ENCODE results near the gene VAMP2.

The VAMP2 gene

GRCh38 chr17:8126491-8127066, 36.2 kb downstream of the VAMP2 start:
- no peaks in the 10 kb centered on the region for H3K27me3 ChIP-seq (ENCODE audit: insufficient read depth, low read length)
- H3K36me3 ChIP-seq (ENCODE audit: insufficient read depth, low read length) = no peaks in the 10 kb centered on the region
- no peaks in the 10 kb centered on the region for H3K79me2 ChIP-seq (ENCODE audit: control insufficient read depth, insufficient read depth, low read length, unreplicated experiment)
- H3K4me3 ChIP-seq (ENCODE audit: low read depth, low read length) = peak overlapping the region; percentile 80
- H3K4me1 ChIP-seq (ENCODE audit: control insufficient read depth, insufficient read depth, low read length, unreplicated experiment) = peaks cover 7% of the 10 kb centered on the region
- peak overlapping the region; percentile 96 for H2AFZ ChIP-seq (ENCODE audit: low read length, unreplicated experiment)
- no peak overlapping the region for H3K27ac ChIP-seq (ENCODE audit: low read depth, low read length)

DNA sequence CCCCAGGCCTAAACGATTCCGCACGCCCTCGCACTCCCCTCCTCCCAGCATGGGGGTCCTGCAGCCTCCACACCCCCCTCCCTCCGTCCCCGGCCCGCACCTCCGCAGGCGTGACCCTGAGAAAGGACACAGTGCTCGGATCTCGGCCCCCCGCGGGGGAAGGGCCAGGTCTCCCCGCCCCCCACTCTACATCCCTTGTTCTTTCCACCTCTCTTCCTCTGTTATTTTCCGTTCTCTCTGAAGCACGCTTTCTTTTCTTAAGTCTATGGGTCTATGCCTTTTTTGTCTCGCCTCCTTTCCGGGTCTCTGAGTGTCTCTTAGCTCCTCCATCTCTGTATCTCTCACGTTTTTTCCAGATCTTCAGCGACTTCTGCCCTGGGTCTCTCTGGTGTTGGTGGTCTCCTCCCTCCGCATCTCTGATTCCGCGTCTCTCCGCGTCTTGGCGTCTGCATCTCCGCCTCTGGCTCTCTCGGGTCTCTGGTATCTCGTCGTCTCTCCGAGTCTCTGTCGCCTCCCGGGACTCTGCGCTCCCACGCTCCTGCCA, 36.7 kb downstream of the VAMP2 start:
- Histone ChIP-seq H3K36me3 (ENCODE audit: insufficient read depth, low read length) (no peaks in the 10 kb centered on the region), H3K27ac (ENCODE audit: low read depth, low read length) (no peak overlapping the region), H3K4me1 (ENCODE audit: control insufficient read depth, insufficient read depth, low read length, unreplicated experiment) (peaks cover 7% of the 10 kb centered on the region), H2AFZ (ENCODE audit: low read length, unreplicated experiment) (peak overlapping the region; percentile 92), H3K27me3 (ENCODE audit: insufficient read depth, low read length) (no peaks in the 10 kb centered on the region), H3K4me3 (ENCODE audit: low read depth, low read length) (peak overlapping the region; percentile 80), H3K79me2 (ENCODE audit: control insufficient read depth, insufficient read depth, low read length, unreplicated experiment) (no peaks in the 10 kb centered on the region)

GRCh38 chr17:8125154-8125946, 37.4 kb downstream of the VAMP2 start:
- no peaks in the 10 kb centered on the region for H3K79me2 ChIP-seq (ENCODE audit: control insufficient read depth, insufficient read depth, low read length, unreplicated experiment)
- peaks cover 7% of the 10 kb centered on the region for H3K4me1 ChIP-seq (ENCODE audit: control insufficient read depth, insufficient read depth, low read length, unreplicated experiment)
- H3K4me3 ChIP-seq (ENCODE audit: low read depth, low read length) = peak overlapping the region; percentile 80
- H3K36me3 ChIP-seq (ENCODE audit: insufficient read depth, low read length) = no peaks in the 10 kb centered on the region
- H2AFZ ChIP-seq (ENCODE audit: low read length, unreplicated experiment) = peak overlapping the region; percentile 14
- H3K27me3 ChIP-seq (ENCODE audit: insufficient read depth, low read length) = no peaks in the 10 kb centered on the region
- no peak overlapping the region for H3K27ac ChIP-seq (ENCODE audit: low read depth, low read length)

- Histone ChIP-seq H3K27me3 (ENCODE audit: insufficient read depth, low read length) (no peaks in the 10 kb centered on the region), H3K36me3 (ENCODE audit: insufficient read depth, low read length) (no peaks in the 10 kb centered on the region), H2AFZ (ENCODE audit: low read length, unreplicated experiment) (peak overlapping the region; percentile 26), H3K79me2 (ENCODE audit: control insufficient read depth, insufficient read depth, low read length, unreplicated experiment) (no peaks in the 10 kb centered on the region), H3K27ac (ENCODE audit: low read depth, low read length) (no peak overlapping the region), H3K4me3 (ENCODE audit: low read depth, low read length) (peak overlapping the region; percentile 80), H3K4me1 (ENCODE audit: control insufficient read depth, insufficient read depth, low read length, unreplicated experiment) (peaks cover 7% of the 10 kb centered on the region)
These were observed 38.2 kb downstream of the VAMP2 start for GRCh38 chr17:8124350-8125153.

DNA sequence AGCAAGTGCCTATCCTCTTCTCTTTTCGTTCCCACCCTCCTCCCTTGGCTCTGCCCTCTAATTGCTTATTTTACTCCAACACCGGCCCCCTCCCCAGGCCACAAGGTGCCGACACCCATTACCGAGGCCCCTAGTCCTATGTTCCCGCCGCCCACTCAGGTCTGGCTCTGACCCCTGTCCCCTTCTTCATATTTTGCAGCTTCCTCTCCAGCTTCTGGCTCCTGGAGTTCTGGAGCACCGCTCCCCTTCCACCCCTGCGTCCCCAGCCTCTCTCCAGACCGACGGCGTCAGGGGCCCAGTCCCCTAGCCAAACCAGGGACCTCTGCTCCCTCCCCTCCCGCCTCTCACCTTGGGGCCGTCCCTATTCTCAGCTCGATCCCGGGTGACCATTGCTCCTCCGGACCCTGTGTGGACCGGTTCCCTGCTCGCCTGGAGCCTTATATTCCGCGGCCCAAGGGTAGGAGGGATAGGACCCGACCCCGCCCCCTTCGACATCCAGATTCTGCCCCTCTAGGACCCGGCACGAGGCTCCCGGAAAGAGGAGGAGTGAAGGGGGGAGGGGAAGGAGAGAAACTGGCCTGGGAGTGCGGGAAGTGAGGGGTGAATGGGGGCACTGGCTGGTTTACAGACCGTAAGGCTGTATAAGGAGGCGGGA, 38.9 kb downstream of the VAMP2 start, which contains the start of gene HES7:
Gene HES7, minus strand, starts transcription at position 412 of the 655 bp plus-strand sequence. Its CDS starts 22 bp downstream, at position 390.
- Histone ChIP-seq H3K4me1 (ENCODE audit: control insufficient read depth, insufficient read depth, low read length, unreplicated experiment) (peaks cover 7% of the 10 kb centered on the region), H3K79me2 (ENCODE audit: control insufficient read depth, insufficient read depth, low read length, unreplicated experiment) (no peaks in the 10 kb centered on the region), H2AFZ (ENCODE audit: low read length, unreplicated experiment) (peak within 1 kb of the TSS; percentile 46), H3K36me3 (ENCODE audit: insufficient read depth, low read length) (no peaks in the 10 kb centered on the region), H3K27ac (ENCODE audit: low read depth, low read length) (peak within 1 kb of the TSS; percentile 1; the same call in 1 of the 2 replicates), H3K27me3 (ENCODE audit: insufficient read depth, low read length) (no peaks in the 10 kb centered on the region), H3K4me3 (ENCODE audit: low read depth, low read length) (peak within 1 kb of the TSS; percentile 80)

DNA sequence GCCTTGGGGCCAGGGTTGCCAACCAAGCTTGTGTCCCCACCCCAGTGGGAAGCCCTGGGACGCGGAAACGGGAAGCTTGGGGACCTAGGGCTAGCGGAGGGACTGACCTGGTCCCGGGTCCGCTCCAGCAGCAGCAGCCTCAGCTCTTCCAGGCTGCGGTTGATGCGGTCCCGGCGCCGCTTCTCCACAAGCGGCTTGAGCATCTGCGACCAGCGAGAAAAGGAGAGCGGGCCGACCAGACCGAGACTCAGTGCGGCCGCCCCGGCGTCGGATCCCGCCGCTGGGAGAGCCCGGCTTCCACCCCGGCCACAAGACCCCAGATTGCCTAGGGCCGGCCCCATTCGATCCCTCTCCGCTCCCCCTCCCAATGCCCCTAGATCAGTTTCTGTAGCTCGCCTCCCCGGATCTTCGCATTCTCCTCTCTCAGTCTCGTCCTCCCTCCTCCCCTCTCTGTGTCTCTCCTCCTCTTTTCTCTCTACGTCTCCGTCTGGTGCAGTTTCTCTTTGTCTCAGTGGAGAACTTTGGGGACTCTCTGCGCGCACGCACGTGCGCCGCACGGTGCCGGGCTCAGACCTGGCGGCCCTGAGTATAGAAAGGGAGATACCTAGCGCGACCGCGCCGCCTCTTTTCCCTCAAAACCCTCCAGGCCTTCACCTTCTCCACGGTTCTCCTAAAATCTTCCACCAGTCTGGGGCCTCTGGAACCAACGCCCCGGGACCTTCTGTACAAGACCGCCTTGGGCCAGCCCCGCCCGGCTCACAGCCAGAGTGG, 39.6 kb downstream of the VAMP2 start:
- no peaks in the 10 kb centered on the region for H3K79me2 ChIP-seq (ENCODE audit: control insufficient read depth, insufficient read depth, low read length, unreplicated experiment)
- peak overlapping the region; percentile 80 for H3K4me3 ChIP-seq (ENCODE audit: low read depth, low read length)
- no peaks in the 10 kb centered on the region for H3K27me3 ChIP-seq (ENCODE audit: insufficient read depth, low read length)
- H3K36me3 ChIP-seq (ENCODE audit: insufficient read depth, low read length) = no peaks in the 10 kb centered on the region
- H3K27ac ChIP-seq (ENCODE audit: low read depth, low read length) = peak overlapping the region; percentile 1; the same call in 1 of the 2 replicates
- H2AFZ ChIP-seq (ENCODE audit: low read length, unreplicated experiment) = peak overlapping the region; percentile 77
- H3K4me1 ChIP-seq (ENCODE audit: control insufficient read depth, insufficient read depth, low read length, unreplicated experiment) = peaks cover 12% of the 10 kb centered on the region

GRCh38 chr17:8122422-8122923, 40.3 kb downstream of the VAMP2 start:
- Histone ChIP-seq H2AFZ (ENCODE audit: low read length, unreplicated experiment) (peak overlapping the region; percentile 77), H3K27ac (ENCODE audit: low read depth, low read length) (peak overlapping the region; percentile 1; the same call in 1 of the 2 replicates), H3K36me3 (ENCODE audit: insufficient read depth, low read length) (no peaks in the 10 kb centered on the region), H3K79me2 (ENCODE audit: control insufficient read depth, insufficient read depth, low read length, unreplicated experiment) (no peaks in the 10 kb centered on the region), H3K27me3 (ENCODE audit: insufficient read depth, low read length) (no peaks in the 10 kb centered on the region), H3K4me1 (ENCODE audit: control insufficient read depth, insufficient read depth, low read length, unreplicated experiment) (peaks cover 12% of the 10 kb centered on the region), H3K4me3 (ENCODE audit: low read depth, low read length) (peak overlapping the region; percentile 80)

DNA sequence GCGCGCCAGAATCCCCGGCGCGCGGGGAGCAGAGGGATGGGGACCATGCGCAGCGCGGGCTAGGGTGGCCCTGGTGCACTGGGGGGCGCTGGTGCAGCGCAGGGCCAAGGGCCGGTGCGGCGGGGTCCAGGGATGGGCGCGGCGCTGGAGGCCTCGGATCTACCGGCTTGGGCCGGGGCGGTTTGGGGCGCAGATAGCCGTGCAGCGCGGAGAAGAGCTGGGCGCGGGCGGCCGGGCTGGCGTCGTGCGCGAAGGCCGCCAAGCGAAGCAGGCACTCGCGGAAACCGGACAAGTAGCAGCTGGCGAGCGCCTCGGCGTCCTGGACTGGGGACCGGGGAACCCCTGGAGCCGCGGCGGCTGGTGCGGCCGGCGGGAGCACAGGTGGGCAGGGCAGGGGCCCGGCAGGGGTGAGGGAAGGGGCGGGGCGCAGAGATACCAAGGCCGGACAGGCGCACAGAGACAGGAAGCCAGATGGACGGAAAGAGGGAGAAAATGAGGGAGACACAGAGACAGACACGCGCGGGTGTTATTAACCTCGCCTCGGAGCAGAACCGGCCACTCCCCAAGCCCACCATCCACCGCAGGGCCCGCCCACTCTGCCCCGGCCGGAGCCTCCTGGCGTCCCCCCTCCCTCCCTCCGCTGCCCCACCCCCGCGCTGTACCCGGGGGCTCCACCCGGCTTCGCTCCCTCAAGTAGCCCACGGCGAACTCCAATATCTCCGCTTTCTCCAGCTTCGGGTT, 40.9 kb downstream of the VAMP2 start:
- no peaks in the 10 kb centered on the region for H3K27me3 ChIP-seq (ENCODE audit: insufficient read depth, low read length)
- H3K79me2 ChIP-seq (ENCODE audit: control insufficient read depth, insufficient read depth, low read length, unreplicated experiment) = no peaks in the 10 kb centered on the region
- H3K4me1 ChIP-seq (ENCODE audit: control insufficient read depth, insufficient read depth, low read length, unreplicated experiment) = peaks cover 12% of the 10 kb centered on the region

DNA sequence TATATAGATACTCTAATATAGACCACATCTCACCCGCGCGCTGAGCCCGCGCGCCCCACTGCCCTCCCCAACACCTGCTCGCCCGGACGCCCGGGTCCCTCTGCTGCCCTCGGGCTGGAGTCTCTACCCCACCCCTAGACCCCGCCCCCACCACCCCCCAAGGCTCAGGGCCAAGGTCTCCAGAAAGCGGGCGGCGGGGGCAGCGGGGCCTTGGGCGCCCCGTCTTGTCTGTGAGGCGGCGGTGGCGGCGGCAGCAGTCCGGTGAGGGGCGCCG, 41.4 kb downstream of the VAMP2 start:
- H3K79me2 ChIP-seq (ENCODE audit: control insufficient read depth, insufficient read depth, low read length, unreplicated experiment) = no peaks in the 10 kb centered on the region
- H3K4me1 ChIP-seq (ENCODE audit: control insufficient read depth, insufficient read depth, low read length, unreplicated experiment) = peaks cover 12% of the 10 kb centered on the region
- no peaks in the 10 kb centered on the region for H3K36me3 ChIP-seq (ENCODE audit: insufficient read depth, low read length)
- H3K27me3 ChIP-seq (ENCODE audit: insufficient read depth, low read length) = peaks cover 5% of the 10 kb centered on the region; the same call in 1 of the 2 replicates
- H3K4me3 ChIP-seq (ENCODE audit: low read depth, low read length) = peak overlapping the region; percentile 80
- no peak overlapping the region for H3K27ac ChIP-seq (ENCODE audit: low read depth, low read length)
- H2AFZ ChIP-seq (ENCODE audit: low read length, unreplicated experiment) = no peak overlapping the region

More for the DNA sequence above, 40.9 kb downstream of the VAMP2 start:
- Histone ChIP-seq H2AFZ (ENCODE audit: low read length, unreplicated experiment) (peak overlapping the region; percentile 77), H3K27ac (ENCODE audit: low read depth, low read length) (peak overlapping the region; percentile 1; the same call in 1 of the 2 replicates), H3K36me3 (ENCODE audit: insufficient read depth, low read length) (no peaks in the 10 kb centered on the region), H3K4me3 (ENCODE audit: low read depth, low read length) (peak overlapping the region; percentile 80)
